Measurements from ENCODE around the gene KRT36.
A peak's percentile ranks its signal among the peaks of the same experiment; 100 is the strongest.

KRT36 gene

GRCh38 chr17:41521574-41522261 is 32.0 kb upstream of the KRT36 start:
- DNase-seq (ENCODE audit: low read depth) = peak; percentile 52

GRCh38 chr17:41520821-41521521 is 31.3 kb upstream of the KRT36 start:
- DNase-seq (ENCODE audit: low read depth) = no peak

GRCh38 chr17:41519501-41520224 is 30.0 kb upstream of the KRT36 start:
- no peak for DNase-seq (ENCODE audit: low read depth)

GRCh38 chr17:41518789-41519449 is 29.2 kb upstream of the KRT36 start, which contains the start of gene KRT15:
KRT15 (minus strand) TSS chr17:41518890; CDS start chr17:41518827, 63 bp downstream.
- DNase-seq (ENCODE audit: low read depth) = no peak

GRCh38 chr17:41518031-41518430 is 28.3 kb upstream of the KRT36 start:
- DNase-seq (ENCODE audit: low read depth) = no peak

GRCh38 chr17:41516830-41517283 is 27.1 kb upstream of the KRT36 start:
- DNase-seq (ENCODE audit: low read depth) = no peak

GRCh38 chr17:41516147-41516829 is 26.6 kb upstream of the KRT36 start:
- no peak for DNase-seq (ENCODE audit: low read depth)

- no peak for DNase-seq (ENCODE audit: low read depth)
Observed at GRCh38 chr17:41513168-41513547, 23.4 kb upstream of the KRT36 start.

GRCh38 chr17:41512546-41513167 is 22.9 kb upstream of the KRT36 start:
- no peak for DNase-seq (ENCODE audit: low read depth)

GRCh38 chr17:41511716-41512115 is 22.0 kb upstream of the KRT36 start:
- DNase-seq (ENCODE audit: low read depth) = no peak

- no peak for DNase-seq (ENCODE audit: low read depth)
Observed at GRCh38 chr17:41511116-41511515, 21.4 kb upstream of the KRT36 start.

- DNase-seq (ENCODE audit: low read depth) = no peak
Observed at GRCh38 chr17:41510251-41511065, 20.7 kb upstream of the KRT36 start.

GRCh38 chr17:41507315-41507880 is 17.7 kb upstream of the KRT36 start:
- DNase-seq (ENCODE audit: low read depth) = no peak

GRCh38 chr17:41505809-41506767 is 16.4 kb upstream of the KRT36 start:
- DNase-seq (ENCODE audit: low read depth) = no peak

GRCh38 chr17:41505007-41505808 is 15.5 kb upstream of the KRT36 start, which contains the start of gene KRT13:
KRT13 (minus strand) TSS chr17:41505612; CDS start chr17:41505550, 62 bp downstream.
- DNase-seq (ENCODE audit: low read depth) = no peak

- no peak for DNase-seq (ENCODE audit: low read depth)
Observed at GRCh38 chr17:41504246-41504977, 14.7 kb upstream of the KRT36 start.

- DNase-seq (ENCODE audit: low read depth) = no peak
Observed at GRCh38 chr17:41503202-41503601, 13.5 kb upstream of the KRT36 start.
